Glutamatergic neuron (in vitro differentiated cells): ENCODE results near the gene FASTK. TPM values are rescaled to one million over a fixed set of nuclear protein-coding genes. Genes with fewer than 3 reads are reported as not detected.

Source experiments
- DNase-seq: peaks from one replicate; pipeline ENCODE4 v3.0.0; 2022
- H3K27ac Mint-ChIP-seq: one replicate; pipeline ENCODE4 v1.8.0; 2020; ENCODE audit warnings: mild to moderate bottlenecking, mixed read lengths, inconsistent platforms; ENCODE audit not compliant: unreplicated experiment
- H3K27me3 Mint-ChIP-seq: one replicate; pipeline ENCODE4 v1.8.0; 2020; ENCODE audit warnings: mild to moderate bottlenecking, moderate library complexity, mixed read lengths, inconsistent platforms; ENCODE audit not compliant: unreplicated experiment
- H3K36me3 Mint-ChIP-seq: one replicate; pipeline ENCODE4 v1.8.0; 2020; ENCODE audit warnings: mild to moderate bottlenecking, mixed read lengths, inconsistent platforms; ENCODE audit not compliant: unreplicated experiment
- H3K4me1 Mint-ChIP-seq: one replicate; pipeline ENCODE4 v1.8.0; 2020; ENCODE audit warnings: mild to moderate bottlenecking, low read depth, mixed read lengths, inconsistent platforms; ENCODE audit not compliant: unreplicated experiment
- H3K4me3 Mint-ChIP-seq: one replicate; pipeline ENCODE4 v1.8.0; 2020; ENCODE audit warnings: mild to moderate bottlenecking, mixed read lengths, inconsistent platforms; ENCODE audit not compliant: unreplicated experiment
- H3K9me3 Mint-ChIP-seq: one replicate; pipeline ENCODE4 v1.8.0; 2020; ENCODE audit warnings: mild to moderate bottlenecking, moderate library complexity, mixed read lengths, inconsistent platforms; ENCODE audit not compliant: unreplicated experiment
- total RNA-seq: library from RNA; stranded (reverse); fragmentation: NEBNext Ultra II Directional; extraction: Animal tissue kit (Norgen Biotek cat#: 25700); gene quantifications from one replicate; pipeline ENCODE4 v1.2.1, GENCODE V29; 2021; ENCODE audit not compliant: unreplicated experiment
- TF ChIP-seq, protein P1 (sequence below): fragments of 200-600 bp; sonication (generic); IDR thresholded peaks from one replicate; pipeline ENCODE4 v1.5.0; 2021; ENCODE audit not compliant: partially characterized antibody, unreplicated experiment

The FASTK gene
- total RNA-seq, 1 donor from 2014 or later, result 64.7 TPM

DNA sequence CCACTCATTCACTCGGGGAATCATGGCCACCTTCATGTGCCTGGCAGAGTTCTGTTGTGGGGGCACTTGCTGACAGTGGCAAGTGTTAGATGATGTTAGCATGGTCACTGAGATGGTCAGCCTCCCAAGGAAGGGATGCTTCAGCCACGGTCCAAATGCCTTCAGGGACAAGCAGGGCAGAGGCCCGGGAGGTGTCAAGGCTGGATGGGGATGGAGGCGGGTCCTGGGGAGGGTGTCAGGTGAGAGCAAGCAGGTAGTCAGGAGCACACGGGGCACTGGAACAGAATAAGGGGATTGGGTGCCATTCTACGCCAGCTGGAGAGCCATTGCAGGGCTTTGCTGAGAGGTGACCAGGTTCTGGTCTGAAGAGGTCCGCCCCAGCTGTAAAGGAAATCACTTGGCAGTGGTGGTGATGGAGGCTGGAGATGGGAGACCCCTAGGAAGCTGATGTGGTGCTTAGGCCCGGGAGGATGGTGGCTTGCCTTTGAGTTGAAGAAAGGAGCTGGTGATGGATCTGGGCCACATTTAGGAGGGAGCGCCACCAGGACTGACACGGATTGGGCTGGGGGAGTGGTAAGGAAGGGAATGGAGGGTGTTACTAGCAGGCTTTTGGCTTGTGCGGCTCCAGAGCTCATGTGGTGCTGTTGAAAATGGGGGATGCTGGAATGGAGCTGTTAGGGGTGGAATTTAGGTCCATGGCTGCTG lies 29.8 kb upstream of the FASTK start:
- no peak for DNase-seq
- peaks cover 15% of the 10 kb centered on the region for H3K9me3 Mint-ChIP-seq
- TF ChIP-seq, protein P1, sequence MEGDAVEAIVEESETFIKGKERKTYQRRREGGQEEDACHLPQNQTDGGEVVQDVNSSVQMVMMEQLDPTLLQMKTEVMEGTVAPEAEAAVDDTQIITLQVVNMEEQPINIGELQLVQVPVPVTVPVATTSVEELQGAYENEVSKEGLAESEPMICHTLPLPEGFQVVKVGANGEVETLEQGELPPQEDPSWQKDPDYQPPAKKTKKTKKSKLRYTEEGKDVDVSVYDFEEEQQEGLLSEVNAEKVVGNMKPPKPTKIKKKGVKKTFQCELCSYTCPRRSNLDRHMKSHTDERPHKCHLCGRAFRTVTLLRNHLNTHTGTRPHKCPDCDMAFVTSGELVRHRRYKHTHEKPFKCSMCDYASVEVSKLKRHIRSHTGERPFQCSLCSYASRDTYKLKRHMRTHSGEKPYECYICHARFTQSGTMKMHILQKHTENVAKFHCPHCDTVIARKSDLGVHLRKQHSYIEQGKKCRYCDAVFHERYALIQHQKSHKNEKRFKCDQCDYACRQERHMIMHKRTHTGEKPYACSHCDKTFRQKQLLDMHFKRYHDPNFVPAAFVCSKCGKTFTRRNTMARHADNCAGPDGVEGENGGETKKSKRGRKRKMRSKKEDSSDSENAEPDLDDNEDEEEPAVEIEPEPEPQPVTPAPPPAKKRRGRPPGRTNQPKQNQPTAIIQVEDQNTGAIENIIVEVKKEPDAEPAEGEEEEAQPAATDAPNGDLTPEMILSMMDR, result no peak
- H3K4me3 Mint-ChIP-seq, result peak overlapping the region; percentile 59
- H3K27me3 Mint-ChIP-seq, result peaks cover 19% of the 10 kb centered on the region
- H3K36me3 Mint-ChIP-seq, result no peaks in the 10 kb centered on the region
- H3K4me1 Mint-ChIP-seq, result peaks cover 53% of the 10 kb centered on the region
- peak overlapping the region; percentile 40 for H3K27ac Mint-ChIP-seq

DNA sequence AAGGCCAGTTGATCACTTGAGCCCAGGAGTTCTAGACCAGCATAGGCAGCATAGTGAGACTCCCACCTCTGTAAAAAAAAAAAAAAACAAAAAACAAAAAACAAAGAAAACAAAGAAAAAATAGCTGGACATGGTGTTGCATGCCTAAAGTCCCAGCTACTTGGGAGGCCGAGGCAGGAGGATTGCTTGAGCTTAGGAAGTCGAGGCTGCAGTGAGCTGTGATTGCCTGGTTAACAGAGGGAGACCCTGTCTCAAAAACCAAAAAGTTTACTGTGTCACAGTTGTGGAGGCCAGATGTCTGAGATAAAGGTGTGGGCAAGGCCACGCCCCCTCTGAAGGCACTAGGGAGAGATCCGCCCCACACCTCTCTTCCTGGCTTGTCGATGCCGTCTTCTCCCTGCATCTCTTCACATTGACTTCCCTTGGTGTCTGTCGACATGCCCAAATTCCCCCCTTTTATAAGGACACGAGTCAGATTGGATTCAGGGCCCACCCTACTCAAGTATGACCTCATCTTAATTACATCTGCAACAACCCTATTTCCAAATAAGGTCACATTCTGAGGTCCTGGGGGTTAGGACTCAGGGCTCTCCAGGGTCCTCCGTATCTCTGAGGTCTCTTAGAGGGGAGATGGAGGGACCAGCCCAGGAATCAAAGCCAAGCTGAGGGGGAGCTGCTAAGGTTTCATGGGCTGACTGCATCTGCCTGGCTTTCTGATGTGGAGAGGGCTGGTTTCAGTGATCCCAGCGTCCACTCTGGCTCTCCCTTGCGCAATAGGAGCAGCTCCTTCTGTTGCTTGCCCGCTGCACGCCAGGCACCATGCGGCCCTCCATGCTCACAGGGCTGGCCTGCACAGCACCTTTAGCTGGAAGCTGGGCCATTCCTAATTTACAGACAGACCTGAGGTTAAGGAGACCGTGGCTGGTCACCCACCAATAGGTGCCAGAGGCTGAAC lies 28.8 kb upstream of the FASTK start:
- H3K4me3 Mint-ChIP-seq, result no peak overlapping the region
- H3K27me3 Mint-ChIP-seq, result peaks cover 20% of the 10 kb centered on the region
- peaks cover 19% of the 10 kb centered on the region for H3K9me3 Mint-ChIP-seq
- peak overlapping the region; percentile 93 for H3K27ac Mint-ChIP-seq
- peaks cover 59% of the 10 kb centered on the region for H3K4me1 Mint-ChIP-seq
- no peaks in the 10 kb centered on the region for H3K36me3 Mint-ChIP-seq
- TF ChIP-seq, protein P1, result no peak
- DNase-seq, result no peak

DNA sequence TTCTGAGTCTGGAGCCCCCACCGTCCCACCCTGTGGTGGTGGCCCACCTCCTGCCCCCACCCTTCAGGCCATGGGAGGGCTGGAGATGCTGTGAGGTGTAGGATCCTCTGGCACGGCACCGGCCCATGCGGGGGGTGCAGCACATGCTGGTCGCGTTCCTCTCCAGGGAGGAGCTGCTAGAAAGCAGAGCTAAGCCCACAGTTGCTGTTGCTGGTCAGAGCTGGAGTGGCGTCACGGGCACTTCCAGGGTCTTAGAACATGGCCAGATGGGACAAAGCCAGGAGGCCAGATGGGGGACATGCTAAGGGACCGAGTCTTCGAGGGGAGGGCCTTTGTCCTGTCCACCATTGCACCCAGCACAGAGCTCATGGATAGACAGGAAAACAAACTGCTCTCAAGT lies 27.3 kb upstream of the FASTK start:
- Mint-ChIP-seq H3K36me3 (no peaks in the 10 kb centered on the region), H3K27ac (peak overlapping the region; percentile 93), H3K27me3 (peaks cover 13% of the 10 kb centered on the region), H3K9me3 (peaks cover 15% of the 10 kb centered on the region), H3K4me1 (peaks cover 60% of the 10 kb centered on the region), H3K4me3 (peak overlapping the region; percentile 69)
- TF ChIP-seq, protein P1, result no peak
- peak; percentile 61 for DNase-seq

DNA sequence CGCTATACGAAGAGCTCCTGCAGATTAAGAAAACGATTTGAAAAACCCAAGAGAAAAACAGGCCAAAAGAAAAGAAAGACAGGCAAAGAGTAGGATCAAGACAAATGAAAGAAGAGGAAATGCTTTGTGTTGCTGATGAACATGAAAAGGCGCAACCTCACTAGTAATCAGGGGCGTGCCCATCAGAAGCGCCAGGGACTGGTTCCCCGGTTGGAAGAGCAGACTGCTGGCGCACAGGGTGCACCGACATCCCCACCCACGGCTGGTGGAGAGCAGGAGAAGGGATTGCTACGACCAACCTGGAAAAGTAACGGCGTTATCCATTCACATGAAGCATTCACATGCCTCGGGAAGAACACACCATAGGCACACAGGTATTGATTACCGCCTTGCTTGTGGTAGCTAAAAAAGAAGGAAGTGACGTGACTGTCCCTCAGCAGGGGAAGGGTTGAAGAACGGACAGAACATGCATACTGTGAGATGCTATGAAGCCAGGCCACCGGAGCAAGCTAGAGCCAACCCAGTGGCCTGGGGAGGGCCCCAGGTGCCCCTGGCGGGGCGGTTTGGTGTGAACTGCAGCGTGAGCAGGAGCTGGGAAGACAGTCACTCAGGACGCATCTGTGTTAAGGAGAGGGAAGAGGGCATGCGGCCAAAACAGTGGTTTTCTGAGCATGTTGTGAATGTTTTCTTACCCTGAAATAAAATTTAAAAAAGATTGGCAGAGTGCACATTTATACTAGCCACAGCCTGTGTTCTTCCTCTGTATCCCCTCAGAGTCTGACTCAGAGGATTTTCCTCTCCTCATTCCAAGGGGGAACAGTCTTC lies 24.0 kb upstream of the FASTK start:
- Mint-ChIP-seq H3K27me3 (peaks cover 8% of the 10 kb centered on the region), H3K4me3 (peak overlapping the region; percentile 22), H3K27ac (peak overlapping the region; percentile 1), H3K4me1 (peaks cover 57% of the 10 kb centered on the region), H3K36me3 (no peaks in the 10 kb centered on the region), H3K9me3 (peaks cover 11% of the 10 kb centered on the region)
- TF ChIP-seq, protein P1, result no peak
- no peak for DNase-seq
